Measurements from ENCODE around the gene SPRED3. TPM values are rescaled to one million over a fixed set of nuclear protein-coding genes. Genes with fewer than 3 reads are reported as not detected.

Gene SPRED3
- total RNA-seq, 1 experiment from 2014 or later: 1.4 TPM

- no peak for DNase-seq (ENCODE audit: low spot score)
Measured at GRCh38 chr19:38371081-38371480, 17.4 kb upstream of the SPRED3 start.

- no peak for DNase-seq (ENCODE audit: low spot score)
Measured at GRCh38 chr19:38373907-38374331, 14.6 kb upstream of the SPRED3 start.

GRCh38 chr19:38374332-38375097, 14.0 kb upstream of the SPRED3 start, which contains the start of gene PSMD8:
TSS of gene PSMD8 (plus strand) at chr19:38374571. CDS start at chr19:38374602, 31 bp downstream.
- peak; percentile 100 for DNase-seq (ENCODE audit: low spot score)

GRCh38 chr19:38375098-38375493, 13.4 kb upstream of the SPRED3 start:
- no peak for DNase-seq (ENCODE audit: low spot score)

GRCh38 chr19:38375748-38376147, 12.7 kb upstream of the SPRED3 start:
- DNase-seq (ENCODE audit: low spot score): no peak

GRCh38 chr19:38376576-38376975, 11.9 kb upstream of the SPRED3 start:
- DNase-seq (ENCODE audit: low spot score): no peak

- DNase-seq (ENCODE audit: low spot score): no peak
Measured at GRCh38 chr19:38377052-38377451, 11.4 kb upstream of the SPRED3 start.

GRCh38 chr19:38378866-38379265, 9.6 kb upstream of the SPRED3 start:
- no peak for DNase-seq (ENCODE audit: low spot score)

- no peak for DNase-seq (ENCODE audit: low spot score)
Measured at GRCh38 chr19:38381138-38381537, 7.4 kb upstream of the SPRED3 start.

GRCh38 chr19:38383184-38383583, 5.3 kb upstream of the SPRED3 start:
- no peak for DNase-seq (ENCODE audit: low spot score)

GRCh38 chr19:38383743-38384142, 4.8 kb upstream of the SPRED3 start:
- DNase-seq (ENCODE audit: low spot score): no peak

GRCh38 chr19:38384209-38385027, 4.1 kb upstream of the SPRED3 start:
- no peak for DNase-seq (ENCODE audit: low spot score)

GRCh38 chr19:38385057-38385803, 3.3 kb upstream of the SPRED3 start:
- DNase-seq (ENCODE audit: low spot score): no peak

- no peak for DNase-seq (ENCODE audit: low spot score)
Measured at GRCh38 chr19:38385804-38386257, 2.7 kb upstream of the SPRED3 start.

GRCh38 chr19:38386300-38386970, 2.1 kb upstream of the SPRED3 start:
- no peak for DNase-seq (ENCODE audit: low spot score)

- DNase-seq (ENCODE audit: low spot score): no peak
Measured at GRCh38 chr19:38386971-38387549, 1.4 kb upstream of the SPRED3 start.

- peak; percentile 94 for DNase-seq (ENCODE audit: low spot score)
Measured at GRCh38 chr19:38387550-38388348, 748 bp upstream of the SPRED3 start, which contains the start of gene GGN. TSS of gene GGN (minus strand) at chr19:38388034. CDS start at chr19:38387261, 773 bp downstream.

- peak; percentile 79 for DNase-seq (ENCODE audit: low spot score)
Measured at GRCh38 chr19:38389101-38389925, 816 bp downstream of the SPRED3 start.

All from H4 (cell line).